GM23338 (cell line): ENCODE measurements around the gene GNA15. TPM values are rescaled to one million over a fixed set of nuclear protein-coding genes. Genes with fewer than 3 reads are reported as not detected.

Experiments used
- ATAC-seq: fragments of 200-7000 bp; cut with Tn5 transposase; 3 replicates; pipeline ENCODE4 v1.9.1; 2020
- DNase-seq: peaks from one replicate; pipeline ENCODE4 v3.0.0-alpha.2; 2015; ENCODE audit warnings: low spot score
- H2AFZ ChIP-seq: fragments of 200-600 bp; sonication (generic); 2 replicates; pipeline ENCODE4 v1.8.0; 2016; ENCODE audit warnings: antibody characterized with exemption, mild to moderate bottlenecking, moderate library complexity
- H3F3A ChIP-seq: fragments of 200-600 bp; sonication (generic); replicated peaks from 2 replicates; pipeline ENCODE4 v1.8.0; 2017; ENCODE audit warnings: antibody characterized with exemption, mixed run types, low read depth
- H3K27ac ChIP-seq: fragments of 200-600 bp; sonication (generic); 2 replicates; pipeline ENCODE4 v1.6.1; 2016; ENCODE audit warnings: low read depth
- H3K27me3 ChIP-seq: fragments of 200-600 bp; sonication (generic); 2 replicates; pipeline ENCODE4 v1.8.0; 2016; ENCODE audit warnings: mild to moderate bottlenecking, mixed run types, moderate library complexity; ENCODE audit not compliant: insufficient read depth
- H3K36me3 ChIP-seq: fragments of 200-600 bp; sonication (generic); 2 replicates; pipeline ENCODE4 v1.8.0; 2016; ENCODE audit warnings: mild to moderate bottlenecking; ENCODE audit not compliant: insufficient read depth
- H3K4me1 ChIP-seq: fragments of 200-600 bp; sonication (generic); 2 replicates; pipeline ENCODE4 v1.8.0; 2016; ENCODE audit warnings: mild to moderate bottlenecking, moderate library complexity; ENCODE audit not compliant: insufficient read depth
- H3K4me2 ChIP-seq: fragments of 200-600 bp; sonication (generic); 2 replicates; pipeline ENCODE4 v1.7.1; 2017; ENCODE audit warnings: mixed run types
- H3K4me3 ChIP-seq: fragments of 200-600 bp; sonication (generic); 2 replicates; pipeline ENCODE4 v1.6.1; 2016; ENCODE audit warnings: mixed run types
- H3K79me2 ChIP-seq: fragments of 200-600 bp; sonication (generic); replicated peaks from 2 replicates; pipeline ENCODE4 v1.8.0; 2017; ENCODE audit warnings: mild to moderate bottlenecking; ENCODE audit not compliant: insufficient read depth
- H3K9me2 ChIP-seq: fragments of 200-600 bp; sonication (generic); 2 replicates; pipeline ENCODE4 v1.8.0; 2017; ENCODE audit not compliant: insufficient read depth
- H4K20me1 ChIP-seq: fragments of 200-600 bp; sonication (generic); replicated peaks from 2 replicates; pipeline ENCODE4 v1.8.0; 2017; ENCODE audit warnings: mild to moderate bottlenecking; ENCODE audit not compliant: insufficient read depth
- H3K27ac Mint-ChIP-seq: 2 replicates; pipeline ENCODE4 v1.8.0; 2020; ENCODE audit warnings: inconsistent platforms, mild to moderate bottlenecking, moderate library complexity, mixed read lengths
- H3K27me3 Mint-ChIP-seq: 3 replicates; pipeline ENCODE4 v1.8.0; 2022; ENCODE audit warnings: low read depth, mild to moderate bottlenecking, moderate library complexity, mixed read lengths, inconsistent platforms; ENCODE audit not compliant: insufficient read depth, poor library complexity
- H3K36me3 Mint-ChIP-seq: 3 replicates; pipeline ENCODE4 v1.8.0; 2021; ENCODE audit warnings: low read depth, mild to moderate bottlenecking, inconsistent platforms, moderate library complexity, mixed read lengths
- H3K4me1 Mint-ChIP-seq: 3 replicates; pipeline ENCODE4 v1.8.0; 2020; ENCODE audit warnings: mild to moderate bottlenecking, inconsistent platforms, mixed read lengths
- H3K4me3 Mint-ChIP-seq: 3 replicates; pipeline ENCODE4 v1.8.0; 2021; ENCODE audit warnings: moderate library complexity, mild to moderate bottlenecking, inconsistent platforms, mixed read lengths
- H3K9me3 Mint-ChIP-seq: 3 replicates; pipeline ENCODE4 v1.8.0; 2020; ENCODE audit warnings: moderate library complexity, mild to moderate bottlenecking, inconsistent platforms, mixed read lengths
- CREB1 ChIP-seq: fragments of 250-450 bp; sonication (Bioruptor Pico); IDR thresholded peaks from 2 replicates; pipeline ENCODE4 v1.5.0; 2020; ENCODE audit warnings: low read depth, mild to moderate bottlenecking, moderate library complexity
- EZH2 ChIP-seq: fragments of 200-600 bp; sonication (generic); IDR thresholded peaks from one replicate; pipeline ENCODE4 v1.8.0; 2017; ENCODE audit warnings: antibody characterized with exemption, mild to moderate bottlenecking, low read depth; ENCODE audit not compliant: unreplicated experiment
- EZH2phosphoT487 ChIP-seq: fragments of 200-600 bp; sonication (generic); IDR thresholded peaks from one replicate; pipeline ENCODE4 v1.8.1; 2018; ENCODE audit warnings: antibody characterized with exemption; ENCODE audit not compliant: unreplicated experiment
- JUNB ChIP-seq: IDR thresholded peaks from one replicate; pipeline ENCODE4 v1.6.1; 2016; ENCODE audit warnings: antibody characterized with exemption; ENCODE audit not compliant: unreplicated experiment
- NANOG ChIP-seq: IDR thresholded peaks from 2 replicates; pipeline ENCODE4 v1.6.1; 2016; ENCODE audit warnings: antibody characterized with exemption, borderline replicate concordance
- POLR2AphosphoS5 ChIP-seq: IDR thresholded peaks from 2 replicates; pipeline ENCODE4 v1.6.1; 2016; ENCODE audit warnings: antibody characterized with exemption, low read depth
- STAT1 ChIP-seq: IDR thresholded peaks from one replicate; pipeline ENCODE4 v1.6.1; 2016; ENCODE audit warnings: antibody characterized with exemption; ENCODE audit not compliant: unreplicated experiment
- ZNF114 ChIP-seq: fragments of 250-450 bp; sonication (Bioruptor Pico); IDR thresholded peaks from 2 replicates; pipeline ENCODE4 v1.5.0; 2020; ENCODE audit warnings: mild to moderate bottlenecking, moderate library complexity
- ZNF331 ChIP-seq: fragments of 250-450 bp; sonication (Bioruptor Pico); IDR thresholded peaks from 2 replicates; pipeline ENCODE4 v1.5.0; 2020; ENCODE audit warnings: low read depth, mild to moderate bottlenecking, moderate library complexity
- polyA plus RNA-seq: library from polyadenylated mRNA; unstranded; fragments of >200 nt; fragmentation: Nextera tagmentation; extraction: Ambion mirVana; gene quantifications from 2 replicates; pipeline ENCODE4 v1.2.1, GENCODE V29; 2016
- total RNA-seq: library from RNA; depleted of rRNA; stranded (reverse); fragments of >200 nt; shearing (Covaris generic); gene quantifications from 2 replicates; pipeline ENCODE4 v1.2.3, GENCODE V29; 2014
- TF ChIP-seq, protein P1 (sequence below), 2 experiments: fragments of 200-600 bp in 1 of 2; sonication (generic) in 1 of 2; conservative IDR thresholded peaks; 2 replicates each; pipeline versions ENCODE4 v1.5.1 to v1.6.1; 2016 to 2017; ENCODE audit warnings: antibody characterized with exemption in 2 of 2, low read depth in 2 of 2, mild to moderate bottlenecking in 2 of 2, moderate library complexity in 1 of 2
- TF ChIP-seq, protein P2 (sequence below): IDR thresholded peaks from 2 replicates; pipeline ENCODE4 v1.6.1; 2016; ENCODE audit warnings: antibody characterized with exemption
- TF ChIP-seq, protein P3 (sequence below): IDR thresholded peaks from one replicate; pipeline ENCODE4 v1.6.1; 2018; ENCODE audit warnings: antibody characterized with exemption; ENCODE audit not compliant: unreplicated experiment

Gene GNA15
- total and polyA plus RNA-seq, 2 experiments from 2014 or later: 0.14 to 0.31 TPM

DNA sequence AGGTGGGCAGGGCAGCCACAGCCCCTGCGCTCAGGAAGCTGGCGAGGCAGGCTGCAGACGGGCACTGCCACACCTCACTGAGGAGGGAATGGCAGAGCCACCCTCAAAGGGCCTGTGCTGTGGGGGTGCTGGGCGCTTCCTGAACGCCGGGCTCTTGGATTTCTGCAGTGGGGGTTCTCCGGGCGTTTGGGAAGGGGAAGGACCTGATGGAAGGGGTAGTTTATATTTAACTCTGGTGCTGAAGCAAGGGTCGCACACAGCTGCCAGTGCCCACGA lies 31.2 kb upstream of the GNA15 start (continued):
- TF ChIP-seq ZNF331 (CRISPR knock-in tag) (no peak), CREB1 (CRISPR knock-in tag) (no peak), STAT1 (no peak), NANOG (no peak), JUNB (no peak), EZH2phosphoT487 (no peak), ZNF114 (no peak), POLR2AphosphoS5 (no peak)
- TF ChIP-seq, protein P1, sequence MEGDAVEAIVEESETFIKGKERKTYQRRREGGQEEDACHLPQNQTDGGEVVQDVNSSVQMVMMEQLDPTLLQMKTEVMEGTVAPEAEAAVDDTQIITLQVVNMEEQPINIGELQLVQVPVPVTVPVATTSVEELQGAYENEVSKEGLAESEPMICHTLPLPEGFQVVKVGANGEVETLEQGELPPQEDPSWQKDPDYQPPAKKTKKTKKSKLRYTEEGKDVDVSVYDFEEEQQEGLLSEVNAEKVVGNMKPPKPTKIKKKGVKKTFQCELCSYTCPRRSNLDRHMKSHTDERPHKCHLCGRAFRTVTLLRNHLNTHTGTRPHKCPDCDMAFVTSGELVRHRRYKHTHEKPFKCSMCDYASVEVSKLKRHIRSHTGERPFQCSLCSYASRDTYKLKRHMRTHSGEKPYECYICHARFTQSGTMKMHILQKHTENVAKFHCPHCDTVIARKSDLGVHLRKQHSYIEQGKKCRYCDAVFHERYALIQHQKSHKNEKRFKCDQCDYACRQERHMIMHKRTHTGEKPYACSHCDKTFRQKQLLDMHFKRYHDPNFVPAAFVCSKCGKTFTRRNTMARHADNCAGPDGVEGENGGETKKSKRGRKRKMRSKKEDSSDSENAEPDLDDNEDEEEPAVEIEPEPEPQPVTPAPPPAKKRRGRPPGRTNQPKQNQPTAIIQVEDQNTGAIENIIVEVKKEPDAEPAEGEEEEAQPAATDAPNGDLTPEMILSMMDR (conservative IDR thresholded peaks at IDR 0.05; ENCODE audit: low read depth in 2 of 2): no peak
- TF ChIP-seq, protein P2, sequence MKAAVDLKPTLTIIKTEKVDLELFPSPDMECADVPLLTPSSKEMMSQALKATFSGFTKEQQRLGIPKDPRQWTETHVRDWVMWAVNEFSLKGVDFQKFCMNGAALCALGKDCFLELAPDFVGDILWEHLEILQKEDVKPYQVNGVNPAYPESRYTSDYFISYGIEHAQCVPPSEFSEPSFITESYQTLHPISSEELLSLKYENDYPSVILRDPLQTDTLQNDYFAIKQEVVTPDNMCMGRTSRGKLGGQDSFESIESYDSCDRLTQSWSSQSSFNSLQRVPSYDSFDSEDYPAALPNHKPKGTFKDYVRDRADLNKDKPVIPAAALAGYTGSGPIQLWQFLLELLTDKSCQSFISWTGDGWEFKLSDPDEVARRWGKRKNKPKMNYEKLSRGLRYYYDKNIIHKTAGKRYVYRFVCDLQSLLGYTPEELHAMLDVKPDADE: no peak

DNA sequence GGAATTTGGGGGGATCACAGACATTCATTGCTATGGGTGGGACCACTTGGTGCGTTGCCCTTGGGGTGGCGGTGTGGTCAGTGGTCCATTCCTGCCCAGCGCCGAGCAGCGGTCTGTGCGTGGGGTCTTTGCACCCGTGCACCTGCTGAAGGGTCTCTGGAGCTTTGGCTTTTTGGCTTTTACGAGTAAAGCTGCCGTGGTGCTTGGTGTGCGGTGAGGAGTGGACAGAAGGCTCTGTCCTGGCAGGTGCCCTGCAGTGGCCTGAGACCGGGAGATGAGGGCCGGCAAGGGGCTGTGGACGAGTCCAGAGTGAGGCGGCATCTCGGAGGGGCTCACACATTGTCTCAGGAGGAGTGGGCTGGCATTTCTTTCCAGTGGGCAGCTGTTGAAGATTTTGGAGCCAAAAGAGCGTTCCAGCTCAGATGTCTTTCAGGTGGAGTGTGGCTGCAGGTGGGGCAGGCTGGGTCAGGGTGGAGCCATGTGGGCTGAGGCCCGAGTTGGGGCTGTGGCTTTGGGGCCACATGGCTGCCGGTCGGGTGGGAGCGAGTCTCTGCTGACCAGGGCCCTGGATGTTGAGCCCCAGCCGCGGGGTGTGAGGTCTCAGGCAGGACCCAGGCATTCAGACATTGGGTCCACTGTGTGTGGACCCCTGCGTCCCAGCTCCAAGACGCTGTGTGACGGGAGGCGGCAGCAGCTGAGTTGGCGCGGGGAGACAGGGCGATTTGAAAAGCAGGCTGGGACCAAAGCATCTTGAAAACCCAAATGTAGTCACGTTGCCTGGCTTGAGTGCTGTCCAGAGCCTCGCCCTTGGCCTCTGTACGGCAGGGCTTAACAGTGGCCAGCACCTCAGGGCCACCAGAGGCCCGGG lies 30.0 kb upstream of the GNA15 start:
- H3K36me3 ChIP-seq: no peaks in the 10 kb centered on the region
- TF ChIP-seq, protein P3, sequence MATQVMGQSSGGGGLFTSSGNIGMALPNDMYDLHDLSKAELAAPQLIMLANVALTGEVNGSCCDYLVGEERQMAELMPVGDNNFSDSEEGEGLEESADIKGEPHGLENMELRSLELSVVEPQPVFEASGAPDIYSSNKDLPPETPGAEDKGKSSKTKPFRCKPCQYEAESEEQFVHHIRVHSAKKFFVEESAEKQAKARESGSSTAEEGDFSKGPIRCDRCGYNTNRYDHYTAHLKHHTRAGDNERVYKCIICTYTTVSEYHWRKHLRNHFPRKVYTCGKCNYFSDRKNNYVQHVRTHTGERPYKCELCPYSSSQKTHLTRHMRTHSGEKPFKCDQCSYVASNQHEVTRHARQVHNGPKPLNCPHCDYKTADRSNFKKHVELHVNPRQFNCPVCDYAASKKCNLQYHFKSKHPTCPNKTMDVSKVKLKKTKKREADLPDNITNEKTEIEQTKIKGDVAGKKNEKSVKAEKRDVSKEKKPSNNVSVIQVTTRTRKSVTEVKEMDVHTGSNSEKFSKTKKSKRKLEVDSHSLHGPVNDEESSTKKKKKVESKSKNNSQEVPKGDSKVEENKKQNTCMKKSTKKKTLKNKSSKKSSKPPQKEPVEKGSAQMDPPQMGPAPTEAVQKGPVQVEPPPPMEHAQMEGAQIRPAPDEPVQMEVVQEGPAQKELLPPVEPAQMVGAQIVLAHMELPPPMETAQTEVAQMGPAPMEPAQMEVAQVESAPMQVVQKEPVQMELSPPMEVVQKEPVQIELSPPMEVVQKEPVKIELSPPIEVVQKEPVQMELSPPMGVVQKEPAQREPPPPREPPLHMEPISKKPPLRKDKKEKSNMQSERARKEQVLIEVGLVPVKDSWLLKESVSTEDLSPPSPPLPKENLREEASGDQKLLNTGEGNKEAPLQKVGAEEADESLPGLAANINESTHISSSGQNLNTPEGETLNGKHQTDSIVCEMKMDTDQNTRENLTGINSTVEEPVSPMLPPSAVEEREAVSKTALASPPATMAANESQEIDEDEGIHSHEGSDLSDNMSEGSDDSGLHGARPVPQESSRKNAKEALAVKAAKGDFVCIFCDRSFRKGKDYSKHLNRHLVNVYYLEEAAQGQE: no peak
- no peak for TF ChIP-seq ZNF114
- no peak for TF ChIP-seq EZH2phosphoT487
- TF ChIP-seq STAT1: no peak
- TF ChIP-seq JUNB: no peak
- TF ChIP-seq, protein P2: no peak
- TF ChIP-seq, protein P1 (conservative IDR thresholded peaks at IDR 0.05; ENCODE audit: low read depth in 2 of 2): no peak
- TF ChIP-seq CREB1 (CRISPR knock-in tag): no peak
- TF ChIP-seq POLR2AphosphoS5: no peak
- TF ChIP-seq EZH2: no peak

More for the DNA sequence above, 30.0 kb upstream of the GNA15 start:
- Histone ChIP-seq H3K4me1 (0 out of 2 replicates have a peak, but pooled peaks cover 4% of the 10 kb centered on the region), H3K79me2 (peaks cover 55% of the 10 kb centered on the region), H3K4me2 (no peak overlapping the region), H3K27me3 (no peaks in the 10 kb centered on the region), H3K27ac (no peak overlapping the region), H3F3A (no peaks in the 10 kb centered on the region), H2AFZ (no peak overlapping the region), H4K20me1 (peaks cover 3% of the 10 kb centered on the region), H3K9me2 (no peaks in the 10 kb centered on the region), H3K4me3 (no peak overlapping the region)
- H3K36me3 Mint-ChIP-seq: no peaks in the 10 kb centered on the region
- ATAC-seq (no peak), DNase-seq (no peak)
- H3K4me3 Mint-ChIP-seq: no peak overlapping the region
- no peaks in the 10 kb centered on the region; the same call in 2 of the 3 replicates for H3K9me3 Mint-ChIP-seq
- peaks cover 27% of the 10 kb centered on the region for H3K4me1 Mint-ChIP-seq
- no peak overlapping the region; the same call in 1 of the 2 replicates for H3K27ac Mint-ChIP-seq
- peaks cover 14% of the 10 kb centered on the region for H3K27me3 Mint-ChIP-seq
